ENCODE measurements around the gene MEI1.

GRCh38 chr22:41684194-41684593 lies 15.1 kb upstream of the MEI1 start:
- no peak for TF ChIP-seq CTCF (IDR thresholded peaks at IDR 0.05)
- no peak for TF ChIP-seq POLR2AphosphoS5 (IDR thresholded peaks at IDR 0.05; ENCODE audit: low read depth, low read length)
- no peak for TF ChIP-seq REST (IDR thresholded peaks at IDR 0.05; ENCODE audit: insufficient read depth in 1 of 2, low read depth in 2 of 2, low read length in 1 of 2)
- no peak for TF ChIP-seq TCF7L2 (IDR thresholded peaks at IDR 0.05; ENCODE audit: low read depth, low read length)
- no peak for TF ChIP-seq SIN3A (IDR thresholded peaks at IDR 0.05; ENCODE audit: borderline replicate concordance, insufficient read depth, low read depth, low read length)

All from Panc1 (cell line).